ENCODE measurements around the gene PAK5. TPM values are rescaled to one million over a fixed set of nuclear protein-coding genes. Genes with fewer than 3 reads are reported as not detected.

PAK5 gene
- total and polyA plus RNA-seq, 2 experiments from 2014 or later, result 0.06 to 0.72 TPM

DNA sequence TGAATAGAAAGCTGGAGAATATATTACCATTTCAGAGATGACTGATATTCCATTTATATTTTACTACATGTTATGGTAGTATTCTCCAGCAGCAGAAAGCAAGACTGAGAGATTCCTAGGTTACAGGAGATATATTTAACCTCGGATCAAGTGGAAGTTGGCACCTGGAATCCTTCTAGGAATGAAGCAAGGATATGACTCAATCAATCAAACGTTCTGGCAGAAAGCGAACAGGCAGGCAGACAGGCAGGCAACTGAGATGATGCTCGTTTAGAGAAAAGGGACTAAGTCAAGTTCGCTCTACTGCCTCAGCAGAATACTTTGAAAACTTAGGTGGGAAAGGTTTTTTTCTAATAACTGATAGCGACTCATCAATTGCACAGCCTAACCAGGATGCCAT lies 46.2 kb downstream of the PAK5 start:
- no peaks in the 10 kb centered on the region for H3K36me3 ChIP-seq
- no peaks in the 10 kb centered on the region for H3K4me1 ChIP-seq (ENCODE audit: low read depth)
- DNase-seq (ENCODE audit: low read depth in 1 of 2, low spot score in 1 of 2), result no peak
- TF ChIP-seq CTCF (IDR thresholded peaks at IDR 0.05; ENCODE audit: low read depth, low read length), result no peak
- H3K9me3 ChIP-seq (ENCODE audit: low read depth), result no peaks in the 10 kb centered on the region
- no peaks in the 10 kb centered on the region for H3K27me3 ChIP-seq
- H3K27ac ChIP-seq, result no peak overlapping the region
- H3K4me3 ChIP-seq, result no peak overlapping the region

GRCh38 chr20:9789131-9789530 lies 49.7 kb downstream of the PAK5 start:
- no peak overlapping the region for H3K27ac ChIP-seq
- H3K4me3 ChIP-seq, result no peak overlapping the region
- H3K9me3 ChIP-seq (ENCODE audit: low read depth), result no peaks in the 10 kb centered on the region
- DNase-seq (ENCODE audit: low read depth in 1 of 2, low spot score in 1 of 2), result no peak
- H3K36me3 ChIP-seq, result no peaks in the 10 kb centered on the region
- no peaks in the 10 kb centered on the region for H3K27me3 ChIP-seq
- no peak for TF ChIP-seq CTCF (IDR thresholded peaks at IDR 0.05; ENCODE audit: low read depth, low read length)
- H3K4me1 ChIP-seq (ENCODE audit: low read depth), result no peaks in the 10 kb centered on the region

DNA sequence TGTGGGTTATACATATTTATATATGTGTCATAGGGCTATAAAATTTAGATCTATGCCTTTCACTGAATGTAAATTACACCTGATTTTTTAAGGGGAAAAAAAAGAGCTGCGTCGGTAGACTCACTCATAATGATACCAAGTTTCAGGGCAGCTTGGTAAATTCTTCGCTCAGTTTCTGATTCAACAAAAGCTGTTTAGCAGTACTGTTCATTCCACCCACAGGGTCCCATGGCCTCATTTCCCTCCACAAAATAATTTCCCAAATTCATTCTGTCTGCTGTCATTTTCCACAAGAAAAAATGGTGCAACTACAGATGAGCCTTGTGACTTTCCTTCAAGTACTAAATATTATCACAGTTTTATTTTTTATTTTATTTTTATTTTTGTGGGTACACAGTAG lies 63.7 kb downstream of the PAK5 start:
- no peaks in the 10 kb centered on the region for H3K27me3 ChIP-seq
- no peaks in the 10 kb centered on the region for H3K9me3 ChIP-seq (ENCODE audit: low read depth)
- no peaks in the 10 kb centered on the region for H3K4me1 ChIP-seq (ENCODE audit: low read depth)
- DNase-seq (ENCODE audit: low read depth in 1 of 2, low spot score in 1 of 2), result no peak
- no peak for TF ChIP-seq CTCF (IDR thresholded peaks at IDR 0.05; ENCODE audit: low read depth, low read length)
- H3K4me3 ChIP-seq, result no peak overlapping the region
- H3K36me3 ChIP-seq, result no peaks in the 10 kb centered on the region
- H3K27ac ChIP-seq, result no peak overlapping the region

GRCh38 chr20:9769954-9770353 lies 68.9 kb downstream of the PAK5 start:
- H3K27me3 ChIP-seq, result no peaks in the 10 kb centered on the region
- H3K4me1 ChIP-seq (ENCODE audit: low read depth), result no peaks in the 10 kb centered on the region
- TF ChIP-seq CTCF (IDR thresholded peaks at IDR 0.05; ENCODE audit: low read depth, low read length), result no peak
- H3K9me3 ChIP-seq (ENCODE audit: low read depth), result no peaks in the 10 kb centered on the region
- no peaks in the 10 kb centered on the region for H3K36me3 ChIP-seq
- H3K4me3 ChIP-seq, result no peak overlapping the region
- DNase-seq (ENCODE audit: low read depth in 1 of 2, low spot score in 1 of 2), result no peak
- H3K27ac ChIP-seq, result no peak overlapping the region

- no peaks in the 10 kb centered on the region for H3K9me3 ChIP-seq (ENCODE audit: low read depth)
- no peaks in the 10 kb centered on the region for H3K36me3 ChIP-seq
- no peak overlapping the region for H3K27ac ChIP-seq
- H3K4me3 ChIP-seq, result no peak overlapping the region
- no peak for TF ChIP-seq CTCF (IDR thresholded peaks at IDR 0.05; ENCODE audit: low read depth, low read length)
- no peaks in the 10 kb centered on the region for H3K27me3 ChIP-seq
- no peaks in the 10 kb centered on the region for H3K4me1 ChIP-seq (ENCODE audit: low read depth)
- no peak for DNase-seq (ENCODE audit: low read depth in 1 of 2, low spot score in 1 of 2)
Measured at GRCh38 chr20:9761476-9761875, 77.4 kb downstream of the PAK5 start.

DNA sequence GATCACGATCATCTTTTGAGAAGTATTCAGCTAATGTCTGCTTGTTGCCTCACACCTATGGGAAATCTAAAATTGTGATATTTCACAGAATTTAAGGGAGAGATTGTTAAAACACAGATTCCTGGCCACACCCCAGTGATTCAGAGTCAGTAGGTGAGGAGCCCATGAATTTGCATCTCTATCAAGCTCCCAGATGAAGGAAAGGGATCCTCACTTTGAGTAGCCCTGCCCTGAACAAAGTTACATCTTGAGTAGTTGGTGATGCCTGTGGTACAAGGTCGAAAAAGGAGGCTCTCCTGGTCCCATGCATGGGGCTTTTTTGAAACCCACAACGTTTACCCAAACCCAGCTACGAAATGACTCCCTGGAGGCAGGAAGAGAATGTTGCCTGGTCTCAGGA lies 79.5 kb downstream of the PAK5 start:
- H3K4me1 ChIP-seq (ENCODE audit: low read depth), result no peaks in the 10 kb centered on the region
- no peaks in the 10 kb centered on the region for H3K36me3 ChIP-seq
- no peak overlapping the region for H3K4me3 ChIP-seq
- TF ChIP-seq CTCF (IDR thresholded peaks at IDR 0.05; ENCODE audit: low read depth, low read length), result no peak
- no peak overlapping the region for H3K27ac ChIP-seq
- no peak for DNase-seq (ENCODE audit: low read depth in 1 of 2, low spot score in 1 of 2)
- H3K27me3 ChIP-seq, result no peaks in the 10 kb centered on the region
- H3K9me3 ChIP-seq (ENCODE audit: low read depth), result no peaks in the 10 kb centered on the region
